Hepatocyte (in vitro differentiated cells): ENCODE results near the gene HTR4.

Experiments
- EZH2 ChIP-seq: fragments of 200-600 bp; sonication (generic); IDR thresholded peaks from 2 replicates; pipeline ENCODE4 v1.6.1; 2016; ENCODE audit warnings: antibody characterized with exemption, mild to moderate bottlenecking, borderline replicate concordance
- TF ChIP-seq, protein P1 (sequence below): fragments of 200-600 bp; sonication (generic); IDR thresholded peaks from 2 replicates; pipeline ENCODE4 v1.5.1; 2016; ENCODE audit warnings: antibody characterized with exemption, mild to moderate bottlenecking; ENCODE audit not compliant: poor library complexity

GRCh38 chr5:148558892-148559291 is 95.4 kb downstream of the HTR4 start:
- TF ChIP-seq, protein P1, sequence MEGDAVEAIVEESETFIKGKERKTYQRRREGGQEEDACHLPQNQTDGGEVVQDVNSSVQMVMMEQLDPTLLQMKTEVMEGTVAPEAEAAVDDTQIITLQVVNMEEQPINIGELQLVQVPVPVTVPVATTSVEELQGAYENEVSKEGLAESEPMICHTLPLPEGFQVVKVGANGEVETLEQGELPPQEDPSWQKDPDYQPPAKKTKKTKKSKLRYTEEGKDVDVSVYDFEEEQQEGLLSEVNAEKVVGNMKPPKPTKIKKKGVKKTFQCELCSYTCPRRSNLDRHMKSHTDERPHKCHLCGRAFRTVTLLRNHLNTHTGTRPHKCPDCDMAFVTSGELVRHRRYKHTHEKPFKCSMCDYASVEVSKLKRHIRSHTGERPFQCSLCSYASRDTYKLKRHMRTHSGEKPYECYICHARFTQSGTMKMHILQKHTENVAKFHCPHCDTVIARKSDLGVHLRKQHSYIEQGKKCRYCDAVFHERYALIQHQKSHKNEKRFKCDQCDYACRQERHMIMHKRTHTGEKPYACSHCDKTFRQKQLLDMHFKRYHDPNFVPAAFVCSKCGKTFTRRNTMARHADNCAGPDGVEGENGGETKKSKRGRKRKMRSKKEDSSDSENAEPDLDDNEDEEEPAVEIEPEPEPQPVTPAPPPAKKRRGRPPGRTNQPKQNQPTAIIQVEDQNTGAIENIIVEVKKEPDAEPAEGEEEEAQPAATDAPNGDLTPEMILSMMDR: no peak
- no peak for TF ChIP-seq EZH2
